ENCODE measurements around the gene GMPR.
A peak's percentile ranks its signal among the peaks of the same experiment; 100 is the strongest.

GMPR gene

DNA sequence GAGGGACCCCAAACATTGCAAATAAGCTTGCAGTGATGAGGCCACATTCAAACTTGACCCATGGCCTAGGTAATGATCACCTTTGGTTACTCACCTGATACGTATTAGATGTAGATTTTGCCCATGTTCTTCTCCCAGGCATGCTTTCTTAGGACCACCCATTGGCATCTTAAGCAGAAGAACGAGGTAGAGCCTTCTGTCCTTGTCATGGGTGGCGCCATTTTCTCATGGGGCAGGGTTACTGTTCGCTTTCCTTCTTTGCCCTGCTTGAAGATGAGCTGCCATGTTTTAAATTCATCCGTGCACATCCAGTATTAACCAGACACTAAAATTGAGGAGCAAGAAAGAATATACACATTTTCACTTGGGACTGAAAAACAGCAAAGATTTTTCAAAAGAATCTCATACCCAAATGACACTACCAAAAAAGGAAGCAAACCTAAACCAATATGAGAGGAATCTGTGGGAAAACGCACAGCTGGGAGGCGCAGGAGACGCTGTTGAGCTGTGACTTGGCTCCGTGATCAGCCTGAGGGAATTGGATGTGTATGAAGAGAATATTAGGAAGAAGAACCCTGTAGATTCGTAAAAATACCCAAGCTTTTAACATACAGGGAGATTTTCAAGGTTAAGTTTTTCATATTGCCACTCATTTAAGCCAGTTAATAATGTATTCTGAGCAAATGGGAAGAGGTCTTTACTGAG, 36.6 kb downstream of the GMPR start:
- no peak for DNase-seq

DNA sequence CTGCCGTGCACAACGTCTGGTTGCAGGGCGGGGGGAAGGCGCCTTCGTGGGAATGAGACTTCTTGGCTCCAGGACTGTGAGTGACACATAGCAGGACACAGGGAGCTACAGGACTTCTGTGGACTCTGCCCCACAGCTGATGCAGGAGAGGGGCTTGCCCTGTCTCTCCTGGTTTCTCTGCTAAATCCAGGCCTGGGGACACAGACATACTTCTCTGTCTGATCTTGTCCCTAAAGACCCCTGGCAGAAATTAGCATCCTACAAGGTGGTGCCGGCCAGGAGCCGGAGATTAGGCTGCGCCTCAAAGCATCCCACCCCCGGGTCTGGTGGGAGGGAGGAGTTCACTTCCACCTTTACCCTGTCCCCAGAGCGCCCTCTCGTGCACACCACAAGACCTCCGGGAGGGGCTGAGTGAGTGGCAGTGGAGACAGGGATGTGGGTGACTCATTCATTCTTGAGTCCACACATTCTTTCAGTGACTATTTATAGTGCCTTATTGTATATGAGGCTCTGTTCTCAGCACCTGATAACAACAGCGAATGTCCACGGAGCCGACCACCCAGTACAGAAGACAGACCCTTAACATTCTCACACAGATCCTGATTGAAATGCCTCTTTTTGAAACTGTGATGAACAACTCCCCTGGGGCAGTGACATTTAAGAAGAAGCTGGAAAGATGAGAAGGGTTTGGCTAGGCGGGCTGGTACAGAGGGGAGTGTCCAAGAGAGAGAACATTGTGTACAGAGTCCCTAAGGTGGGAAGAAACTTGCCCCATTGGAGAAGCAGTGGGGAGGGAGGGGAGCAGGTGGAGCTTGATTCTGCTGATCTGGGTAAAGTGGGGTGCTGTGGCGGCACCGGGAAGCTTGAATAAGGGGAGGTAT, 39.0 kb downstream of the GMPR start:
- peak; percentile 87 for DNase-seq

DNA sequence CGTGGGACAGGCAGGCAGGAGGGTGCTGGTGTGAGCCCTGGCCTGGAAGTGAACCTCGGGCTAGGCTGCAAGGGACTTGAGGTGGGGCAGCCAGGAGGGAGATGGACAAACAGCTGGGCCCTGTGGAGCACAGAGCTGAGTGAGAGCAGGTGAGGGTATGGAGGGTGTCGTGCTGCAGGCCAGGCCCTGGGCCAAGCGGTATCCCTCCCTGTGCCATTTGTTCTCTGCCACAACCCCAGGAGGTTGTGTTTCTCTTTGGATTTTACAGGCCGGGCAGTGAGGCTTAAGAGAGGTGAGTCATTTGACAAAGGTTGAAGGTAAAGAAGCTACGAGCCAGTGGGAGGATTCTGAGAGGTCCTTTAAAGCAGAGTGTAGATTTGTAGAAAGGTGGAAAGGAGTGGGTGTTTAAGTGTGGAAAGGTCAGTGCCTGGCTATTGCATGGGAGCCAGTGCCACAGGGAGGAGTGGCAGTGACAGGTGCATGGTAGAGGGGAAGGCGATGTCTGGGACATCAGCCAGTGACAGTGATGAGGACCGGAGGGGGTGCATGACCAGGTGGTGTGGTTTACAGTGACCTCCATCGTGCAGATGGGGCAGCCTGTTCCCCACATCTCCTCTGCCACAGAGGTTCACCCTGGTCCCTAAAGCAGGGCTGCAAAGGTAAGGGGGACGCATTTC, 39.8 kb downstream of the GMPR start:
- no peak for DNase-seq

DNA sequence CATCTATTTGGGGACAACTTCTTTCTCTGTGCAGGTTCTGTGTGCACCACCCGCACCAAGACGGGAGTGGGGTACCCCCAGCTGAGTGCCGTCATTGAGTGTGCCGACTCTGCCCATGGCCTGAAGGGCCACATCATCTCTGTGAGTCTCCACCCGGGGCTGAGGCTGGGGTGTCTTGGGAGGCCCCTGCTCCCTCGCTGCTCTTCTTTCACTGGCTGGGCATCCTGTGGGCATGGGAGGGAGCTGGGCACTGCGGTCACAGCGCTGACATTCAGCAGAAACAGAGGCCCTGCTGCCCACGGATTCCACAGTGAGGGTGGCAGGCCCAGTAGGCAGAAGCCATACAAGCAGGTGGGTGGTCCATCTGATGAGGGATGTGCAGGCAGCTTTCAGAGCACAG, 40.4 kb downstream of the GMPR start:
- DNase-seq, result no peak

DNA sequence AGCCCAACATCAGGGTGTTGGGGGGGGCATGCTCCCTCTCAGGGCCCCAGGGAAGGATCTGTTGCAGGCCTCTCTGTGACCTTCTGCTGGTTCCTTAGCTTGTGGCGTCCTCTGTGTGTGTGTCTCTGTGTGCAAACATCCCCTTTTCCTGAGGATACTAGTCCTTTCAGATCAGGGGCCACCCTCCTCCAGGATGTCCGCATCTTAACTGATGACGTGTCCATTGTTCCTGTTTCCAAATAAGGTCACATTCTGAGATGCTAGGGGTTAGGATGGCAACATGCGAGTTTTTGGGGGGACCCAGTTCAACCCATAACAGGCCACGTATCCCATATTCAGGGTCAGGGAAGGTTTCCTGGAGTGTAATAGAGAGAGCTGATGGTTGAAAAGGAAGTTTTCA, 40.9 kb downstream of the GMPR start:
- DNase-seq, result no peak

DNA sequence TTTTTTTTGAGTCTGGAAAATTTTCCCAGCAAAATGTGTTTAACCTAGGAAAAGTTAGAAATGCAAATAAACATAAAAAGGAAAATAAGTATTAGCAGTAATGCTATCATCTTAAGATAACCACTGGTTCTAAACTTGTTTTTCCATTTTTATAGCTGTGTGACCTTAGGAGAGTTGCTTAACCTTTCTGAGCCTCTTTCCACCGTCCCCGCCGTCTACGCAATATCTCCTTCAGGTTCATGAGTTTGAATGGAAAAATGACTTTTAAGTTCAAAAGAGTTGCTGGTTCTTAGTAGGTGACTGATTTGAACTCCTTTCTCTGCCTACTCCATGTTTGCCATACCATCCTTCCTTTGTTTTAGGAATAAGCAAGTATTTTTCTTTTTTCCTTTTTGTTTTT, 44.0 kb downstream of the GMPR start:
- DNase-seq, result no peak

DNA sequence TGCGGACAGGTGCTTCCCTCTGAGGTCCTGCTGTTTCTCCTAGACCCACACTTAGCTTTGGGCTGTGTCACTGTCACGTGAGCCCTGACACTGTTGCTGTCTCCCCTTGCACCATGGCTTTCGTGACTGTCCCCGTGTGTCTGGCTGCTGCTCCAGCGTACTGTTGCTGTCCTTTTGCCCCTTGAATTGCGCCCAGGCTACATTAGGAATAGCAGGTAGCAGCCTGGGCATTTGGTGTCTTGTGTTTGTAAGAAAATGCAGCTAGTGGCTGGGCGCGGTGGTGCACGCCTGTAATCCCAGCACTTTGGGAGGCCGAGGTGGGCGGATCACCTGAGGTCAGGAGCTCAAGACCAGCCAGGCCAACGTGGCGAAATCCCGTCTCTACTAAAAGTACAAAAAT, 46.1 kb downstream of the GMPR start:
- DNase-seq, result no peak

DNA sequence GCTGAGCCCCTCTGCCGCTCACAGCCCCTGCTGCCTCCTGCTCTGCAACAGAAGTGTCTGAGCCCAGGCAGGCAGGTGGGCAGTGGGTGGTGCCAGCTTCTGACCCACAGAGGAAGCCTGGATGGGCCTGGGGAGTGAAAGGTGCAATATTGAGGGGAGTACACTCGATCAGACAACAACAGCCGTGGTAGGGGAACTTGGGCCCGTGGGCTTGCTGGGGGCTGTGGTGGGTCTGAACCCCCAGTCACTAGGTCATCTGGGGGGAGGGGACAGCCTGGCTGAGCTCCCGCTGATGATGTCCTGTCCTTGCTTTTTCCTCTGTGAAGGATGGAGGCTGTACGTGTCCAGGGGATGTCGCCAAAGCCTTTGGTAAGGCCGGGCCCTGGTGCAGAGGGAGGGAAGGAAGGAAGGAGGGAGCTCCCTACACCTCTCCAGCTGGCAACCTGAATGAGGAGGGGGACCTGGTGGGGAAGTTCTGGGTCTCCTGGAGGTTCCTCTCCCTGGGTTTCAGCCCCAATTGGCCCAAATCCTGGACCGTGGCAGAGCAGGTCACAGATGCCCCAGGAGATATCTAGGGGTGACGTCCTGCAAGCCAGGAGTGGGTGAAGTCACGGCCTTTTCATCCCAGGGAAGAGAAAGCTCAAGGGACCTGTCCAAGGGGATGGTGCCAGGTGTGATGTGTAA, 47.2 kb downstream of the GMPR start:
- DNase-seq, result no peak

DNA sequence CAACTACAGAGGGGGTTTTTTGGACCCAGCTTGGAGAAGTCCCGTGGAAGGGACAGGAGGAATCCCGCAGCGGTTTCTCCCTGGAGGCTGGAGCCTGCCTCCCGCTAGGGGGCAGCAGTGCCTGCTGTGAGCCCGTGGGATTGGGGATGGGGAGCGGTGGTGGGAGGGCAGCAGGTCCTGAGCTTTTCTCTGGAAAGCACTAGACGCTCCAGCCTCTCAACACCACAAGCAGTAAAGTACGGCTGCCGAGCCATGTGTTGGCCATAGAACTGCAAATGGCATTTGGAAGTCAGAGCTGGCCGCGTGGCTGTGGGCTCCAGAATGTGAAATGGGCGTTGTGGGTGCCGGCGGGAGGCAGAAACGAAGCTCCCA, 47.8 kb downstream of the GMPR start:
- DNase-seq, result peak; percentile 76

DNA sequence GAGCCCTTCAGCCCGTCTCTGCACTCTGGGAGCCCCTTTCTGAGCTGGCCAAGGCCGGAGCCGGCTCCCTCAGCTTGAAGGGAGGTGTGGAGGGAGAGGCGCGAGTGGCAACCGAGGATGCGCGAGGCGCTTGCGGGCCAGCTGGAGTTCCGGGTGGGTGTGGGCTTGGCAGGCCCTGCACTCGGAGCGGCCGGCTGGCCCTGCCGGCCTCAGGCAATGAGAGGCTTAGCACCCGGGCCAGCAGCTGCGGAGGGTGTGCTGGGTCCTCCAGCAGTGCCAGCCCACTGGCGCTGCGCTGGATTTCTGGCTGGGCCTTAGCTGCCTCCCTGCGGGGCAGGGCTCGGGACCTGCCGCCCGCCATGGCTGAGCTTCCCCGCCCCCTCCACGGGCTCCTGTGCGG, 49.8 kb downstream of the GMPR start:
- DNase-seq, result no peak

DNA sequence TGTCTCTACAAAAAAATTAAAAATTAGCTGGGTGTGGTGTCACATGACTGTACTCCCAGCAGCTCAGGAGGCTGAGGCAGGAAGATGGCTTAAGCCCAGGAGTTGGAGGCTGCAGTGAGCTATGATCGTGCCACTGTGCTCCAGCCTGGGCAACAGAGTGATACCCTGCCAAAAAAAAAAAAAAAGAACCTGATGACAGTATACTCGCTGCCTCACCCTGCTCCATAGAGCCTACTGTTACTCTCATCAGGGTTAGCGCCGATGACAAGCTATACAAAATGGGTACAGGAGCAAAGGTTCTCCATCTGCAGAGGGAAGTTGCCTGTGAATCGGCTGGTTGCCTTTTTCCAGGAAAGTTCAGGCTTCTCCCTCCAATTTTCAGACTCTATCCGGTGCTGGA, 53.4 kb downstream of the GMPR start:
- DNase-seq, result no peak

DNA sequence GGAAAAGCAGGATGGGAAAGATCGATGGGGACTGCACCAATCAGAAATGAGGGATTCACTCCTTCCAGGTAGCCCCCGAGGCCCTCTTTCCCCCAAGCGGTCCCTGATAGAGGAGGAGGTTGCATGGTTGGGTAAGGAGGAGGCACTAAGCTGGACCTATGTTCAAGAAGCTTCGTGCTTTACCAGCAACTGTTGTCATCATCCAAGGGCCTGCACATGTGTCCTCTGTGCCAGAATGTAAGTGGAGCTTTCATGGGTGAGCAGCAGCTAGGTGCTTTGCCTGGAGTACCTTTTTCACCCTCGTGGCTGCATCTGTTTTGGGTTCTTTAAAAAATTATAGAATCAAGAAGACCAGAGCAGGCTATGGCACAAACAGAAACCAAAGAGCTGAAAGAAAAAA, 54.0 kb downstream of the GMPR start:
- DNase-seq, result peak; percentile 16

DNA sequence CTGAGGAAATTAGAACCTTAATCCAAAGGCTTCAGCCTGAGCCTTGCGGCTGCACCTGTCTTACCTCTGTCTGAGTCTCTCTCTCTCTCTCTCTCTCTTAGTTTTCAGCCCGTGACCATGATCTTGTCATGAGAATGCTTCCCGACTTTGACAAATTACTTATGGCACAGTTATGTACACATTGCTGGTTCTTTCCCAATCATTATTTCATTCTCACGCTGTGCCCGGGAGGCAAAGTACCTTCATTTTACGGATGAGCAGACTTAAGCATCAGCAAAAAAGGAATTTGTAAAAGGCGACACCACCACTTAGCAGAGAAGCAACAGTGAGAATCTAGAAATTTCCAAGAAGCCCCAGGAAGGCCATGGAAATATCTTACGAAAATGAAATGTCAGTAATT, 54.6 kb downstream of the GMPR start:
- peak; percentile 90 for DNase-seq

DNA sequence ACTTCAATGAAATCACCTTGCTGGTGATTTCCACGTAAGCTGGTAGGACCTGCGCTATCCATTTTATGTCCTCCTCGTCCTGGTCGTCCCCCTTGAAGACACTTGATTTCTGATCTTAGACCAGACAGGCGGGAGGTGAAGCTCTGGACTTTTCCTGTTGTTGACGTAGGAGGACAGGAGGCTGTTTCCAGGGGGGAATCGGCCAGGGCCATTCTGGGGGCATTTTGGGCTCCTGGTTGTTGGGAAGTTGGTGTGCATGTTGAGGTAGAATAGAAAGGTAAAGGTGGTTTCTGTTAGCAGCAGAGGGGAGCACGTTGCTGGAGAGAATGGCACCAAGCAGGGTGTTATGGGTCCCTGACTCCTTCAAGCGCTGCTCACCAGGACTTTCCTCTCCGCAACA, 56.0 kb downstream of the GMPR start:
- DNase-seq, result no peak

DNA sequence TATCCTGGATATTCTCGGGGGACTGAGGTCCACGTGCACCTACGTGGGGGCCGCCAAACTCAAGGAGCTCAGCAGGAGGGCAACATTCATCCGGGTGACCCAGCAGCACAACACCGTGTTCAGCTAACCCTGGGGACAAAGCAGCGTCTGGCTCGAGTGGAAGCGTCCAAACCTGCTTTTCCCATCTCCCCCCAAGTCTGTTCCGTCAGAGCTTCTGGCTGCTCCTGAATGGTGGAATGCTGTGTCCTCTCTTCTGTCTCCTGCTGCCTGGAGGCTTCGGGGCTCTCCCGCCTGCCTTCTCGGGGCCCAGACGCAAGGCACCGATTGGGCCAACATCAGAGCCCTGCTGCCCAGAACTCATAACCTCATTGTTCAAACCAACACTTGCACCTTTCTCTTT, 56.7 kb downstream of the GMPR start:
- no peak for DNase-seq

DNA sequence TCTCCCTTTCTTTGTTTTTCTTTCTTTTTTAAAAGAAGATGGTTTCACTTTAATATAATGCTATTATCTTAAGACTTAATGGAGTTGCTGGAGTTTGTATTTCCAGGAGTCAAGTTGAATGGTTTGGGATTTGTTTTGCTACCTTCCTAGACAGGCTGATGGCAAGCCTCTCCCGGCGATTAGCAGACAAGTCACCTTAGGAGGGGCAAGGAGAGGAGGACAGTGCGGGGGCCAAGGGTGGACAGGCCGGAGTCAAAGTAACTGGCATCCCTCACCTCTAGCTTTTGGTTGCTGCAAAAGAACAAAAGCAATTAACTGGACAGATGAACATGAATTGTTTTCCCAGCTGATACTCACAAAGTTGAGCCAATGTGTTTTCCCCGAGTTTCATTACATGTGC, 57.1 kb downstream of the GMPR start:
- DNase-seq, result no peak

DNA sequence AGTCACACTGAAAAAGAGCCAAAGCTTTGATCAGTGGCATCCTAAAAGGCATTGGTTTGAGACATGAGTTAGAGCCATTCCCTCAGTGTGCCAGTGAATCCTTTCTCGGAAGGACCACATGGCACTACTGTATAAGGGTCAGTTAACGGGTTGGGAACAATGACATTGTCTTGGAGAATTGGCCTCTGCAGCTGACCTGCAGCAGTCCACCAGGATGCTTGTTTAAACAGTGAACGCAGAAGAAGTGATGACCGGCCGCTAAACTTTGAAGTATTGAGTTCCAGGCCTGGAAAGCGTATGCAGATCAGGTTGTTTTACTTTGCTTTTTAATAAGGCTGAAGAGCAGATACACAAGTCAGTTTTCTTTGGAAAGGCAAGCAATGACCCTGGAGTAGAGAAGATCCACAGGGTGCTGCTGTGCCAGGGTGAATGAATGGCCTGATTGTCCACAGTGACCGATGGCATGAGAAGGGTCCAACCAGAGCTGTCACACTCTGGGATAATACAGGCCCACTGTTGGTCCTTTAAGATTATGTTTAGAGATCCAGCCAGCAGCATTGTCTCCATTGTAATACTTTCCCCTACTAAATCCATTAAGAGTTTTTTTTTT, 57.8 kb downstream of the GMPR start:
- DNase-seq, result no peak

DNA sequence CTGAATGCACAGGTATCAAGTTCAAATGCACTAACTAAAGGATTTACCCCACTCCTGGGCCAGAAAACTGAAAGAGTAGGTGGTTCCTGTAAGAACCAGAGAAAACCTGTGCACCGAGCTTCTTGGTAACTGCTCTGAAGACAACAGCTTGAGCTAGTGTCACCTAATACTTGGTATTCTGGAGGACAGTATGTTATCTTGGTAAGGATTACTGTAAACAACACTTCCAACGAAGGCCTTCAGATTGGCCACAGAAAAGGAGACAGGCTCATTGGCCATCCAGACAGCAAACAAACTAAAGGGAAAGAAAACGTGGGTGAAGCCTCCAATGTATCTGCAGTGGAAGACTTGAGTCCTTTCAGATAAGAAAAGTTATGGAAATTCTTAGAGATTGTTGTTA, 61.5 kb downstream of the GMPR start:
- DNase-seq, result no peak

DNA sequence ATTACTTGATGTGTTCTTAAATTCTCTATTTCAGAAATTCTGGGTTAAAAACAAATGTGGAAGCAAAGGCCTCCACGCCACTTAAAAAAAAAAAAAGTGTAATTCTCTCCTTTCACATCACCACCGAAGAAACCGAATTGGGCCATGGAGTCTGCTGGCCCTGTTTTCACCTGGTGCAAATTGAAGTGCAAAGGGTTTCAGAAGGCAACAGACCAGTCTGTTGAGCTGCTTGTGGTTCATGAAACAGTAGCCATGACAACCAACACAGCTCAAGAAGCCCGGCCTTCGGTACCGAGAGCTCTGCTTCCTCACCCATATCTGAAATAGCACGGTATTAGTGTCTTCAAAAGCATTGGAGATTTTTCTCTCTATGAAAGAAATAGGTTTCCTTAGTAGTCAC, 63.1 kb downstream of the GMPR start:
- DNase-seq, result no peak

DNA sequence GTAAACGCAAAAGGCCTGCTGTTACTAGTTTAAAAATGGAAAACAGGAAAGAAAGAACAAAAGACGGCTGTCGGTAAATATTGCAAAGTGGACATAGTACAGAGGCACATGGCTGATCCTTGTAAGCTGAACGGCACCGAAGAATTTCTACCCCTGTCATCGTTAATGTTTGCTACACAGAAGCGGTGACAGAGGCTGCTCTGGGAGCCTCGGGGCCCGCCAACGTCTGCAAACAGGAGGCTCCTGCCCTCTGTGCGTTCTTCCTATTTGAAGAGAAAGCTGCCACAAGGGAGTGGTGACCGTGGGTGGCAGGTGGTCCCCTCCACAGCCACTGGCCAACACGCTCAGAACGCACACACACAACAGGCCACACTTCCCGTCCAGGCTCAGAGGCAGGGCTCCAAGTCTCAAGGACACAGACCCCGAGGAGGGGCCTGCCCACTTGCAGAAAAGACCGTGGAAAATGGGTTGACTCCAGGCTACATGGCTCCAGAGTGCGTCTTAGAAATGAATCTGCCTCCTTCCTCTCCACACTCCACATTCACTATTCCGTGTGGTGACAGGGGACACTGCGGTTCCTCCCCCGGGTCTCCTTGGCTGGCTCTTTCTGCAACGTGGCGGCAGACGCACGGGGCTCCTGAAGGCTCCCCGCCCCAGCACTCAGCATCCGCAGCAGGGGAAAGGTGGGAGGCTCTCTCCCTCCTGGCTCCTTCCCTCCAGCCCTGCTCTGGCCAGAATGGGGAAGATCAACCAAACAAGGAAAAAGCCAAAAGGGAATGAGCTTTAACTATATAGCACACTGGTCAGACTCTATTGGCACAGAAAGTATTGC, 64.5 kb downstream of the GMPR start:
- DNase-seq, result no peak

DNA sequence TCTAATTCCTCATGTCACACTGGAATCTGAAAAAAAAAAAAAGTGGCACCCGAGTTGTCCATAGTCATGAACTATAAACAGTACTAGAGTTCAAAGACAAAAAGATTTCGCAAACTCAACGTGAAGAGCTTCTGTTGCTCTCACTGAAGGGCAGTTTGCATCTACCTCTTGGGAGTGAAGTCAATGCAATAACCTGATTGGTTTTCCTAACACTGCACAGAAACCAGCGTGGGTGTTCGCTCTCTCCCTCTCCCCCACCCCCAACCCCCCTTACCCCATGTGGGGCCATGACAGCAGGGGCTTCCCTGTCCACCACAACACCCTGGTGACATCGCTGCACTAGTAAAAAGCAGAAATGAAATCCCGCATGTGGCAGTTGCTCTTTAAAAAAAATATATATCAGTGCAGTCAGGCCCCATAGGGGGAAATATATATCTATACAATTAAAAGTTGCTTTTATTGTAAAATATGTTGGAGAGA, 66.9 kb downstream of the GMPR start:
- DNase-seq, result no peak

DNA sequence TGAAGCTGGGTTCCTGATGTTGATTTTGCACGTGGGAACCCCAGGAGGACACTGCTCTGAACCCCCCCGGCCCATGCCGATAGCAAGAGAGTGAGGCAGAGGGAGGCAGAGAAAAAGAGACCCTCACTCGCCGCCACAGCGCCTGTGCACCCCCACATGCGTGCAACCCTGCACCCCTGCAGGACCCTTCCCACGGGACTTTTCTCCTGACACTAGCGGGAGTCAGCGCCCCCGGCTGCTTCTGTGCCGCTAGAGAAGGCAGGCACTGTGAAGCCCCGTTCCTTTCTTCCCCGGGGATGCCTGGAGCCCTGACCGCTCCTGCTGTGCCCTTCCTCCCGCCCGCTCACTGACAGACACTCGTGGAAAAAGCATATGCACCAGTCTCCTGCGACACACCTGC, 67.4 kb downstream of the GMPR start:
- DNase-seq, result no peak
